HG02571 (cell line): Measurements from ENCODE around the gene CADPS2.
"Not testable (repeated sequence)": the region's sequence is repeated elsewhere in the genome, so short reads cannot be mapped to it uniquely, and the experiment has no call there.

Source experiments
- ATAC-seq: cut with Tn5 transposase; IDR thresholded peaks from one replicate; pipeline ENCODE4 v1.9.1; 2021; ENCODE audit warnings: mild to moderate bottlenecking, moderate library complexity; ENCODE audit not compliant: unreplicated experiment

The CADPS2 gene

DNA sequence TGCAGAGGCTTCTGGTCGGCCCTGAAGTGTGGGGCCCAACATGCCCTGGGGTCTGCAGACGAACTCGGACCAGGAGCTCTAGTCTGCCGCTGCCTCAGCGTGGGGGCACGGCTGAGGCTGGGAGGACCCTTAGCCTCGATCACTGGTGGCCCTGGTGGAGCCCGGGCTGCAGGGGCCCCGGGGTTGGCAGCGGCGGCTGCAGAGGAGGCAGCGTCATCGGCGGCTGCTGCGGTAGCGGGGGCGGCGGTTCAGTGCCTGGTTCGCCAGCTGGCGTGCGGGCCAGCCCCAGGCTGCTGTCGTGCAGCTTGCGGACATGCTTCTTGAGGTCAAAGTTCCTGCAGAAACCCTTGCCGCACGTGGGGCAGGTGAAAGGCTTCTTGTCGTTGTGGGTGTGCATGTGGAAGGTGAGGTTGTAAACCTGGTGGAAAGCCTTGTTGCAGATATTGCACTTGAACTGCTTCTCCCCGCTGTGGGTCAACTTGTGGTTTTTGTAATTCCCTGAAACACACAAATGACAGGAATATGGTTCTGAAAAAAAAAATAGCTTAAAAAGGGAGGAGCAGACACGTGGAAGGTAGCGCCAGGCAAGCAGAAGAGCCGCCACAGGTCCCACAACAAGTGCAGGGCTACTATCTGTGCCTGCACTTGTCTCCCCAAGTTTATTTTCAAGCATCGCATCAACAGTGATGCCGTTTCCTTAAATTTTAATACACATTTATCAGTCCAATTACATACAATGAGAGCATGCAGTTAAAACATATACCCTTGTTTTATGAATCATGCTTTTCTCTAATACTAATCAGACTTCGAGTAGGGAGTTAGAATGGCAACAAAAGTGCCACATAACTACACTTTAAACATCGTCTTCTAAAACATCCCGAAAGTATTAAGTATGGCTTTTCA is 584.2 kb downstream of the CADPS2 start:
- ATAC-seq = no peak

DNA sequence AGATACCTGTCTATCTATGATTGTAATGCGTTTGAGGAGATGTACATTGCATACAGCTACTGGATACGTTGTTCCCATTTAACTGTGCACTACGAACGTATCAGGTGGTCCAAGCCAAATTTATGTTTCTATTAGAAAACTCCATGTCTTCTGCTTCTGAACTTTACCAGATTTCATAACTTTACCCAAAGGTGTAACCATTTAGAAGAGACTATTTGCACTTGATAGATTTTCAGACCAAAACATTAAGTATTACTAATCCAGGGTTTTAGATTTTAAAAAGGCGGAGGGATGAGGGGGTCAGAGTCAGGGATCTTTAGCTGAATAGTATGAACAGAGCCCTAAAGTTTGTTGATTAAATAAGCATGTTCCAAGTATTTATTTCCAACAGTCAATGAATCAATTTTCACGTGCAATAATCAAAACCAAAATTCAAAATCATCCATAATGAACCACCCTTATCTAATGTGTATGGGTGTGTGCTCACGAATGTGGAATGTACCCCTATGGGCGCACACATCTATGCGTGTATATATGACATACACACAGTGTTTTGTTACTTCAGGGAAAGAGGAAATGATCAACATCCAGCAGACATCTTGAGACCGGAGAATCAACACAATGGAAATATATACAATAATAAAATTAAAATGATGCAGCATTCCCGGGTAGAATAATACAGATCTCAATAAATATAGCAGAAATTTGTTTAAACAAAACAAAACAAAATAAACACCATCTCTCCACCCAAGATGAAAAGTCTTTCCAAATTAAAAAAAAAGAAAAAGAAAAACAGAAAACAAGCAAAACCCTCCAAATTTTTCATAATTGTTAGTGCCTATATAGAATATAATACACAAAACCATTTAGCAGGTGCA is 585.1 kb downstream of the CADPS2 start:
- ATAC-seq = no peak

DNA sequence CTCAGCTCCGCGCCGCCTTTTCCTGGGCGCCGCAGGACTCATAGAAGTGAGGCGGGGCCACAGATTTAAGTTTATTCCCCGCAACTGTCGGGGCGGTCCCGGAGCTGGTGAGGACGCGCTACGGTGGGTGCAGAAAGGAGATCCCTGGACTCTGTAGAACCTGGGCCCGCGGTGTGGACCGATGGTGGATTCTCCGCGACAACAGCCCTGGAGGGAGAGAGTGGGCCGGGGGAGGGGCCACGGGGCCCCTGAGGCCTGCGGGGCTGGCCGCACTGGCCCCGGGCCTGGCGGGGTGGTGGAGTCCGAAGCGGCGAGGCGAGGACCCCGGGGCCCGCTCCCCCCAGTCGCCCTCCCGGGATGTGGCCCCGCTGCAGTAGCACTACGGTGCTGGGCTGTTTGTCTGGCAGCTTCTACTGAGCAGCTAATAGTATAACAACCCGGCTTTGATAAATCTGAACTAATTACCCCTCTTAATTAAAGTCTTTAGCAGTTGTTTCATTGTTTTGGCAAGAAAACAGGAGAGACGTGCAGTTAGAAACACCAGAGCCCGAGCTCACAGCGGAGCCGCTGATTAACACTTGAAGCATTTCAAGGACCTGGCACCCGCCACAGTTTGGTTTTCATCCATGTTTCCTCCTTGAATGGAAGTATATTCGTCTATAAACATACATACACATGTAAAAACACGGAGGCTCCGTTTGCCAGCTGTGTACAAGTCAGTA is 585.9 kb downstream of the CADPS2 start:
- ATAC-seq = no peak

DNA sequence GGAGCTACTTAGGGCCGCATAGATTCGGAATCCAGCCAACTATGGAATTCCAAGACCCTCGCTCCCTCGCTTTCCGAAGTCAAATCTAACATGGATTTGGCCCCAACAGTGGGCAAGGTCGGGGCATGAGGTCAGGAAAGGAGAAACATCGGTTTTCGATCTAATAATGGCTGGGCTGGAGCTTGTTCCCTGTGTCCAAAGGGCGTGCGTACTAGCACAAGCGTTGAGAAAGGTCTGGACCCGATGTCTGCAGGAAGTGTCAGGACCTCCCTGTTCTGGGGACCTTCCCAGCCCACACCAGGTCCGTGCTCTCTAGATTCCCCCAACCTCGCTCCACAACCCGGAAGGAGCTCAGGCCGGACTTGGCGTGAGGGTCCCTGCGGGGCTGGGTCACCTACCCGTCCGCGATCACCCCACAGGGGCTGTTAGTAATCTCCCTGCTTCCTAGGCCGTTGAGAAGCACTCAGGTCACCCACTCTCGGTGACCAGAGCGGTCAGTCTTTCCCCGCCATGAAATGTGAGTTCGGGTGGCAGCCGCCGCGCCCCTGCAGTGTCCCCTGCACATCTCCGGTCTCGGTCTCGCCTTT is 586.5 kb downstream of the CADPS2 start:
- ATAC-seq = no peak

DNA sequence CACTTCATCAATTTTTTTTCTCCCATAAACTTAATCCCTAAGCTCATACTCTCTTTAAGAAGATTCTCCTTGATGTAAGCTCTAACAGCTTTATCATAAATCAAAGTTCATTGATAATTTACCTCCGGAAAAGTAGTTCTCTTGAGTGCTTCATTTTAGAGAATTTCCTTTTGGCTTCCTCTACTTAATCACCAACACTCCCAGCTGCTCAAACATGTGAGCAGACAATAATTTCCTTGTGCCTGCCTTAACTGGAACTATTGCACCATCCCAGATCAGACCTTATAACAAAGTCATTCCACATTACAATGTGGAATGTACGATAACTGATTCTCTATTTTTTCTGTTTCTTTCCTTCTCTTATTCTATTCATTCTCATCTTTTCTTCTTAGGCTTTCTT is 587.6 kb downstream of the CADPS2 start:
- ATAC-seq = no peak

GRCh38 chr7:122298131-122298530 is 588.1 kb downstream of the CADPS2 start:
- ATAC-seq = no peak

GRCh38 chr7:122291189-122291588 is 595.1 kb downstream of the CADPS2 start:
- ATAC-seq = no peak

GRCh38 chr7:122290476-122290875 is 595.8 kb downstream of the CADPS2 start:
- ATAC-seq = no peak

- ATAC-seq = no peak
Measured at GRCh38 chr7:122289426-122289825, 596.8 kb downstream of the CADPS2 start.

DNA sequence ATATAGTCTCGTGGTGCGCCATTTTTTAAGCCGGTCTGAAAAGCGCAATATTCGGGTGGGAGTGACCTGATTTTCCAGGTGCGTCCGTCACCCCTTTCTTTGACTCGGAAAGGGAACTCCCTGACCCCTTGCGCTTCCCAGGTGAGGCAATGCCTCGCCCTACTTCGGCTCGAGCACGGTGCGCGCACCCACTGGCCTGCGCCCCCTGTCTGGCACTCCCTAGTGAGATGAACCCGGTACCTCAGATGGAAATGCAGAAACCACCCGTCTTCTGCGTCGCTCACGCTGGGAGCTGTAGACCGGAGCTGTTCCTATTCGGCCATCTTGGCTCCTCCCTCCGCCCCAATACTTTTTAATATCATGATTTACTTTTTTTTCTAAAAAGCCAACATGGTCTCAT is 601.7 kb downstream of the CADPS2 start:
- ATAC-seq = not testable (repeated sequence)

DNA sequence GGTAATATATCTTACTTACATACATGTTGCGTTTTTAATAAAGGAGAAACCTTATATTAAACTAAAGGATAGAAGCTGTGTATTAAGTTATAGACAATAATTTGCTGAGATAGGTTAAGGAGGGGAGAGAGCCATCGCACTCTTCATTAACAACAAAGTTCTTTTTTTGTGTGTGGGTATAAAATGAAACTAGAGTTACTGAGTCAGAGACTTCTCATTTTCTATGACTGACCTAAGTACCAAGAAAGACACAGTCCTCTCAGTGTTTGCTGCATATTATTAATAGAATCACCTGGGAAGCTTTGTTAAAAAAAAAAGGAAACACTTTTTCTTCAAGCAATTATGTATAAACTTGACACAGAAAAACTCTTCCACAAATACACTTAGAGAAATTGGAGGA is 613.1 kb downstream of the CADPS2 start:
- ATAC-seq = peak; percentile 62

GRCh38 chr7:122269241-122269640 is 617.0 kb downstream of the CADPS2 start:
- no peak for ATAC-seq
